ENCODE measurements around the gene NFXL1. TPM values are rescaled to one million over a fixed set of nuclear protein-coding genes. Genes with fewer than 3 reads are reported as not detected.

NFXL1 gene
- total RNA-seq, 2 experiments from 2014 or later = 17.9 to 28.4 TPM

- no peaks in the 10 kb centered on the region for H3K79me2 ChIP-seq (ENCODE audit: insufficient read depth, low read depth, low read length)
- H3K4me3 ChIP-seq (ENCODE audit: low read depth, low read length, poor library complexity, severe bottlenecking) = no peak overlapping the region
- H3K9me2 ChIP-seq (ENCODE audit: insufficient read depth, low read length) = no peaks in the 10 kb centered on the region
- no peak overlapping the region for H3K4me2 ChIP-seq (ENCODE audit: low read length)
- intact Hi-C loops (cut with micrococcal nuclease; ENCODE audit: unreplicated experiment) = no loop called here
- DNase-seq (ENCODE audit: low spot score) = no peak
- ChIA-PET POLR2A (interaction anchor here (0.8 to 1.4 kb wide), 4 partner anchors 11 to 190 kb away, joined by 3 to 4 read pairs (median 3); no protein-coding TSS in a partner anchor), CTCF (ENCODE audit: unreplicated experiment) (no interaction called here)
- BruUV-seq (replicated peaks) = no TSS peak
- no peak overlapping the region for H2AFZ ChIP-seq (ENCODE audit: low read length)
- H3K9me3 ChIP-seq (ENCODE audit: low read length) = no peaks in the 10 kb centered on the region
- TF ChIP-seq EZH2phosphoT487 (IDR thresholded peaks at IDR 0.05; ENCODE audit: borderline replicate concordance, low read depth, low read length) (no peak), CTCF (conservative IDR thresholded peaks at IDR 0.05; ENCODE audit: low read length) (no peak)
- H3K4me1 ChIP-seq (ENCODE audit: insufficient read depth, low read length, poor library complexity, severe bottlenecking) = peaks cover 9% of the 10 kb centered on the region
- no peak overlapping the region for H3K27ac ChIP-seq (ENCODE audit: low read depth, low read length, poor library complexity, severe bottlenecking)
- no peaks in the 10 kb centered on the region for H4K20me1 ChIP-seq (ENCODE audit: insufficient read depth, low read length)
- peaks cover 25% of the 10 kb centered on the region for H3K36me3 ChIP-seq (ENCODE audit: insufficient read depth, low read length)
These were observed 74.1 kb downstream of the NFXL1 start for GRCh38 chr4:47840291-47840690.

DNA sequence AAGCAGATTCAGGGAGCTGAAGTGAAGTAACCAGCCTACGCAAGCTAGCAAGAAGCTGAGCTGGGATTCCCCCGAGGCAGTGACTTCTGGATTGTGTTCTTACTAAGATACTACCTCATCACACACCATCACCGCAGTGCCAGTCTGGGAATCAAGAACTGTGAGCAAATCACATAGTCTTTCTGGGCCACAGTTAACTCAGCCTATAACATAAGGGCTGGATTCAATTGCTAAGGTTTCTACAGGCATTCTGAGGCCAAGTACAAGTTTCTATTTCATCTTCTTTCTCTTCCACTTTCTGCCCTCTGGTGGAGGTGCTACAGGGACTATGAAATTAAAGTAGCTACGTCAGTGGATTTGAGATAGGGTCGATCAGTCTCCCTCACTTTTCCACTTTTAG, 75.1 kb downstream of the NFXL1 start:
- intact Hi-C loops (cut with micrococcal nuclease; ENCODE audit: unreplicated experiment) = loop anchor here (5.0 kb wide), 3 partner anchors 93 to 248 kb away; no protein-coding TSS in a partner anchor
- H3K27ac ChIP-seq (ENCODE audit: low read depth, low read length, poor library complexity, severe bottlenecking) = no peak overlapping the region
- TF ChIP-seq CTCF (conservative IDR thresholded peaks at IDR 0.05; ENCODE audit: low read length) (peak; percentile 64), EZH2phosphoT487 (IDR thresholded peaks at IDR 0.05; ENCODE audit: borderline replicate concordance, low read depth, low read length) (no peak)
- H3K36me3 ChIP-seq (ENCODE audit: insufficient read depth, low read length) = peaks cover 21% of the 10 kb centered on the region
- no peaks in the 10 kb centered on the region for H3K79me2 ChIP-seq (ENCODE audit: insufficient read depth, low read depth, low read length)
- BruUV-seq (replicated peaks) = no TSS peak
- H4K20me1 ChIP-seq (ENCODE audit: insufficient read depth, low read length) = no peaks in the 10 kb centered on the region
- H3K4me2 ChIP-seq (ENCODE audit: low read length) = no peak overlapping the region
- H3K9me3 ChIP-seq (ENCODE audit: low read length) = no peaks in the 10 kb centered on the region
- no peaks in the 10 kb centered on the region for H3K9me2 ChIP-seq (ENCODE audit: insufficient read depth, low read length)
- no peak overlapping the region for H3K4me3 ChIP-seq (ENCODE audit: low read depth, low read length, poor library complexity, severe bottlenecking)
- POLR2A ChIA-PET = interaction anchor here (1.1 to 1.4 kb wide), 5 partner anchors 9 to 189 kb away, joined by 3 to 4 read pairs (median 3); no protein-coding TSS in a partner anchor
- CTCF ChIA-PET (ENCODE audit: unreplicated experiment) = interaction anchor here (0.6 kb wide), 1 partner anchor 13 kb away, joined by 3 read pairs; no protein-coding TSS in a partner anchor
- no peak overlapping the region for H2AFZ ChIP-seq (ENCODE audit: low read length)
- peak; percentile 38 for DNase-seq (ENCODE audit: low spot score)
- peaks cover 9% of the 10 kb centered on the region for H3K4me1 ChIP-seq (ENCODE audit: insufficient read depth, low read length, poor library complexity, severe bottlenecking)

GRCh38 chr4:47838445-47838844, 75.9 kb downstream of the NFXL1 start:
- peaks cover 13% of the 10 kb centered on the region for H3K36me3 ChIP-seq (ENCODE audit: insufficient read depth, low read length)
- intact Hi-C loops (cut with micrococcal nuclease; ENCODE audit: unreplicated experiment) = loop anchor here (5.0 kb wide), 3 partner anchors 94 to 249 kb away; no protein-coding TSS in a partner anchor
- H3K27ac ChIP-seq (ENCODE audit: low read depth, low read length, poor library complexity, severe bottlenecking) = no peak overlapping the region
- H3K4me3 ChIP-seq (ENCODE audit: low read depth, low read length, poor library complexity, severe bottlenecking) = no peak overlapping the region
- BruUV-seq (replicated peaks) = no TSS peak
- no peaks in the 10 kb centered on the region for H4K20me1 ChIP-seq (ENCODE audit: insufficient read depth, low read length)
- POLR2A ChIA-PET = interaction anchor here (1.4 kb wide), 1 partner anchor 44 kb away, joined by 3 read pairs; no protein-coding TSS in a partner anchor
- TF ChIP-seq CTCF (conservative IDR thresholded peaks at IDR 0.05; ENCODE audit: low read length) = no peak
- TF ChIP-seq EZH2phosphoT487 (IDR thresholded peaks at IDR 0.05; ENCODE audit: borderline replicate concordance, low read depth, low read length) = no peak
- H3K9me3 ChIP-seq (ENCODE audit: low read length) = 0 out of 2 replicates have a peak, but pooled peaks cover 4% of the 10 kb centered on the region
- no peaks in the 10 kb centered on the region for H3K79me2 ChIP-seq (ENCODE audit: insufficient read depth, low read depth, low read length)
- H3K4me2 ChIP-seq (ENCODE audit: low read length) = no peak overlapping the region
- CTCF ChIA-PET (ENCODE audit: unreplicated experiment) = no interaction called here
- H3K4me1 ChIP-seq (ENCODE audit: insufficient read depth, low read length, poor library complexity, severe bottlenecking) = peaks cover 9% of the 10 kb centered on the region
- DNase-seq (ENCODE audit: low spot score) = no peak
- H3K9me2 ChIP-seq (ENCODE audit: insufficient read depth, low read length) = no peaks in the 10 kb centered on the region
- H2AFZ ChIP-seq (ENCODE audit: low read length) = no peak overlapping the region
